ENCODE results near the gene OSBPL10. TPM values are rescaled to one million over a fixed set of nuclear protein-coding genes. Genes with fewer than 3 reads are reported as not detected.

OSBPL10 gene
- total and polyA plus RNA-seq, 2 of the 4 experiments (the other 2 are of a cell fraction), result 9.5 to 10.1 TPM

DNA sequence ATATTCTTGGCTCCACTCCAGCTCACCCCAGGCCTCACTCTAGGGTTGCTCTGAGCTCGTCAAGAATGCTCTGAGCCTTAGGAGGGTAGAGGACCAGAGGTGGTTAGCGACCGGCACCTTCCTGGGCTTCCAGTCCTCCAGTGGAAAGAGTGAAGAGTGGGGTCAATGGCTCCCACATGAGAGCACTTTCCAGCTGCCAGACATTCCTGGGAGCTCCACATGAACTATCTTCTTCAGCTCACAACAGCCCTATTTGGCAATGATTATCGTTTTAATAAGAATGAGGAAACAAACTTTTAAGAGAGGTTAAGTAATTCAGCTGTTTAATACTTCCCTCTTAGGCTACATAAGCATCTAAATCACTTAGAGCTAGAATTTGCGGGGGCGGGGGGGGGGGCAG, 309.1 kb downstream of the OSBPL10 start:
- H3K9me3 ChIP-seq (ENCODE audit: control insufficient read depth, insufficient read depth, low read length), result no peaks in the 10 kb centered on the region
- ATAC-seq (ENCODE audit: low read depth), result peak; percentile 77
- no CpG with 5 or more reads among the region's 6 CpGs for WGBS, 2 experiments (ENCODE audit: extremely low coverage in 2 of 2, insufficient read length in 1 of 2)
- no peaks in the 10 kb centered on the region for H3K79me1 ChIP-seq (ENCODE audit: low read depth in 1 of 2, low read length in 2 of 2)
- no TSS peak for BruUV-seq (replicated peaks)
- no peak overlapping the region for H2BK5ac ChIP-seq (ENCODE audit: low read depth, low read length, poor library complexity, severe bottlenecking)
- no peak overlapping the region for H2BK15ac ChIP-seq (ENCODE audit: low read depth, low read length)
- H3K56ac ChIP-seq (ENCODE audit: extremely low read depth, insufficient read depth, low read length), result no peak overlapping the region
- H3K9me1 ChIP-seq (ENCODE audit: insufficient read depth, low read length), result no peaks in the 10 kb centered on the region
- no peak overlapping the region for H2AK5ac ChIP-seq (ENCODE audit: low read depth, low read length)
- POLR2A ChIA-PET (ENCODE audit: unreplicated experiment), result no interaction called here
- TF ChIP-seq MAFK (IDR thresholded peaks at IDR 0.05; ENCODE audit: low read depth, low read length) (no peak), RAD21 (IDR thresholded peaks at IDR 0.05; ENCODE audit: low read length) (no peak), BHLHE40 (IDR thresholded peaks at IDR 0.05; ENCODE audit: low read depth, low read length) (no peak), POLR2A (IDR thresholded peaks at IDR 0.05; ENCODE audit: low read depth, low read length) (no peak), RCOR1 (IDR thresholded peaks at IDR 0.05; ENCODE audit: insufficient replicate concordance, low read length) (no peak), SMC3 (IDR thresholded peaks at IDR 0.05; ENCODE audit: low read depth, low read length) (no peak), ELK1 (IDR thresholded peaks at IDR 0.05; ENCODE audit: borderline replicate concordance, low read depth, low read length) (no peak), MAZ (IDR thresholded peaks at IDR 0.05; ENCODE audit: borderline replicate concordance, low read depth, low read length) (no peak), FOS (IDR thresholded peaks at IDR 0.05; ENCODE audit: low read depth, low read length) (no peak), RFX5 (IDR thresholded peaks at IDR 0.05; ENCODE audit: low read depth, low read length) (no peak), MXI1 (IDR thresholded peaks at IDR 0.05; ENCODE audit: borderline replicate concordance, low read depth, low read length) (no peak), NFE2L2 (IDR thresholded peaks at IDR 0.05; ENCODE audit: low read depth, low read length) (no peak)
- peak overlapping the region; percentile 74; the same call in 1 of the 2 replicates for H3K18ac ChIP-seq (ENCODE audit: low read depth, low read length)
- H3K4ac ChIP-seq (ENCODE audit: low read depth, low read length), result peak overlapping the region; percentile 57
- H3K23ac ChIP-seq (ENCODE audit: low read depth, low read length), result no peak overlapping the region; the same call in 1 of the 2 replicates
- in situ Hi-C loops (cut with MboI; ENCODE audit: low sequenced_read_pairs), result no loop called here
- H3K14ac ChIP-seq (replicated peaks; ENCODE audit: low read depth, low read length), result no peak overlapping the region
- peak overlapping the region; percentile 69; the same call in 1 of the 2 replicates for H4K5ac ChIP-seq (ENCODE audit: low read depth, low read length)
- H2BK120ac ChIP-seq (ENCODE audit: low read depth, low read length), result no peak overlapping the region
- peak overlapping the region; percentile 52; the same call in 1 of the 2 replicates for H4K91ac ChIP-seq (ENCODE audit: insufficient read depth, low read depth, low read length)
- no peak overlapping the region for H2BK20ac ChIP-seq (ENCODE audit: low read depth, low read length)
- H2AFZ ChIP-seq (replicated peaks; ENCODE audit: low read length, poor library complexity), result no peak overlapping the region
- CTCF ChIA-PET, result interaction anchor here (0.5 to 0.6 kb wide), 2 partner anchors 16 to 195 kb away, joined by 3 to 4 read pairs; no protein-coding TSS in a partner anchor
- H3K4me2 ChIP-seq (ENCODE audit: low read depth, low read length), result no peak overlapping the region
- peak overlapping the region; percentile 74; the same call in 1 of the 2 replicates for H3K27ac ChIP-seq (ENCODE audit: insufficient read depth, low read length)
- peaks cover 1% of the 10 kb centered on the region; the same call in 1 of the 2 replicates for H3K36me3 ChIP-seq (ENCODE audit: control insufficient read depth, insufficient read depth, low read length)
- H3K4me3 ChIP-seq (ENCODE audit: insufficient read depth, low read depth, low read length), result no peak overlapping the region
- dilution Hi-C loops (cut with HindIII; ENCODE audit: low sequenced_read_pairs, unreplicated experiment), result no loop called here
- H4K8ac ChIP-seq (ENCODE audit: low read depth in 2 of 2, low read length in 2 of 2), result peak overlapping the region in 1 of 2 experiments; percentile 62; a peak in 1 of 4 replicates
- no peak overlapping the region for H3K9ac ChIP-seq (ENCODE audit: low read depth, low read length)
- H4K20me1 ChIP-seq (ENCODE audit: insufficient read depth, low read length), result no peaks in the 10 kb centered on the region
- no peaks in the 10 kb centered on the region for H3K27me3 ChIP-seq (ENCODE audit: control insufficient read depth, insufficient read depth, low read length)
- H2AK9ac ChIP-seq (replicated peaks; ENCODE audit: low read depth, low read length, poor library complexity), result no peak overlapping the region
- intact Hi-C loops (cut with micrococcal nuclease), result no loop called here
- peaks cover 3% of the 10 kb centered on the region; the same call in 1 of the 2 replicates for H3K4me1 ChIP-seq (ENCODE audit: control insufficient read depth, insufficient read depth, low read length)
- peak; percentile 55 for DNase-seq
